Gastroesophageal sphincter (tissue), 4 donors: ENCODE results near the gene MAPKAPK3. TPM values are rescaled to one million over a fixed set of nuclear protein-coding genes. Genes with fewer than 3 reads are reported as not detected.

ENCODE experiments used
- ATAC-seq: fragments of 150-250 bp; one replicate; pipeline ENCODE4 v1.9.1; 2016; ENCODE audit warnings: mild to moderate bottlenecking, moderate library complexity
- H3K27ac ChIP-seq, 4 donors: fragments of 200-600 bp; sonication (generic) in 3 of 4; 1 replicate in 3 of 4; 2 replicates in 1 of 4; pipeline ENCODE4 v1.5.1; 2016 to 2019
- H3K27me3 ChIP-seq: fragments of 200-600 bp; sonication (generic); one replicate; pipeline ENCODE4 v1.5.1; 2019
- H3K36me3 ChIP-seq, 2 donors: fragments of 200-600 bp; sonication (generic); one replicate each; pipeline ENCODE4 v1.5.1; 2019; ENCODE audit warnings: control low read depth in 1 of 2
- H3K4me1 ChIP-seq, 3 donors: fragments of 200-600 bp; sonication (generic); 1 replicate in 2 of 3; 2 replicates in 1 of 3; pipeline ENCODE4 v1.5.1; 2016 to 2019; ENCODE audit warnings: control low read depth in 2 of 3
- H3K4me3 ChIP-seq, 2 donors: fragments of 200-600 bp; sonication (generic); one replicate each; pipeline ENCODE4 v1.5.1; 2019; ENCODE audit warnings: mild to moderate bottlenecking in 1 of 2, moderate library complexity in 1 of 2
- H3K9me3 ChIP-seq, 3 donors: fragments of 200-600 bp; sonication (generic); one replicate each; pipeline ENCODE4 v1.5.1; 2017 to 2019; ENCODE audit warnings: control low read depth in 2 of 3
- CTCF ChIP-seq, 4 experiments: fragments of 200-600 bp in 2 of 4; fragments of 450-650 bp in 2 of 4; sonication (generic) in 1 of 4; IDR thresholded peaks; one replicate each; pipeline ENCODE4 v1.5.1; 2017 to 2019; ENCODE audit warnings: antibody characterized with exemption in 4 of 4, mild to moderate bottlenecking in 2 of 4, moderate library complexity in 2 of 4
- EP300 ChIP-seq: sonication (generic); formaldehyde crosslinking; IDR thresholded peaks from one replicate; pipeline ENCODE4 v1.6.1; 2017; ENCODE audit warnings: antibody characterized with exemption, mild to moderate bottlenecking
- POLR2A ChIP-seq, 2 donors: fragments of 450-650 bp; IDR thresholded peaks; one replicate each; pipeline ENCODE4 v1.6.1; 2017; ENCODE audit warnings: antibody characterized with exemption in 2 of 2, mild to moderate bottlenecking in 2 of 2, moderate library complexity in 1 of 2
- POLR2AphosphoS5 ChIP-seq: sonication (generic); formaldehyde crosslinking; IDR thresholded peaks from one replicate; pipeline ENCODE4 v1.6.1; 2017; ENCODE audit warnings: antibody characterized with exemption
- WGBS, 2 donors: methylation state at CpG; one replicate each; pipeline ENCODE4 v1.1.5; 2018; ENCODE audit warnings: low coverage in 1 of 2; 5-methylcytosine and 5-hydroxymethylcytosine counted together
- total RNA-seq, 4 donors: library from RNA; depleted of rRNA; stranded (reverse); fragments of >200 nt; gene quantifications; one replicate each; pipeline ENCODE4 v1.1.0, GENCODE V29; 2016

MAPKAPK3 gene
- total RNA-seq, 4 donors from 2014 or later = 18.7 to 30.2 (median 22.4) TPM

- H3K27ac ChIP-seq = no peak overlapping the region
- H3K27me3 ChIP-seq = no peaks in the 10 kb centered on the region
- H3K36me3 ChIP-seq = peaks cover 0 to 3% of the 10 kb centered on the region in 2 donors
- ATAC-seq = no peak
- no peaks in the 10 kb centered on the region for H3K9me3 ChIP-seq
- WGBS, 2 donors = no CpG with 5 or more reads among the region's 6 CpGs
- H3K4me1 ChIP-seq = peaks cover 0 to 37% (median 0%) of the 10 kb centered on the region in 3 donors
- no peak for TF ChIP-seq POLR2A (IDR thresholded peaks at IDR 0.05)
- TF ChIP-seq EP300 = no peak
- no peak for TF ChIP-seq CTCF (IDR thresholded peaks at IDR 0.05)
- TF ChIP-seq POLR2AphosphoS5 = no peak
- H3K4me3 ChIP-seq = no peak overlapping the region
Measured at GRCh38 chr3:50630394-50630793, 13.4 kb downstream of the MAPKAPK3 start.

GRCh38 chr3:50630877-50631276 is 13.9 kb downstream of the MAPKAPK3 start:
- no peaks in the 10 kb centered on the region for H3K27me3 ChIP-seq
- H3K4me3 ChIP-seq = no peak overlapping the region
- no peaks in the 10 kb centered on the region for H3K9me3 ChIP-seq
- peaks cover 0 to 3% of the 10 kb centered on the region in 2 donors for H3K36me3 ChIP-seq
- peaks cover 0 to 32% (median 0%) of the 10 kb centered on the region in 3 donors for H3K4me1 ChIP-seq
- no peak for ATAC-seq
- H3K27ac ChIP-seq = no peak overlapping the region
- 75% methylated on average over 4 of the region's 7 CpGs; no CpG with 5 or more reads in 1 of the 2 donors for WGBS, 2 donors
- no peak for TF ChIP-seq POLR2AphosphoS5
- no peak for TF ChIP-seq EP300
- TF ChIP-seq POLR2A (IDR thresholded peaks at IDR 0.05) = no peak

- Histone ChIP-seq H3K27me3 (no peaks in the 10 kb centered on the region), H3K9me3 (no peaks in the 10 kb centered on the region), H3K4me1 (peaks cover 0 to 32% (median 0%) of the 10 kb centered on the region in 3 donors), H3K27ac (no peak overlapping the region), H3K4me3 (no peak overlapping the region), H3K36me3 (no peaks in the 10 kb centered on the region)
- ATAC-seq = no peak
- WGBS, 2 donors = 47% methylated on average over 3 of the region's 5 CpGs; no CpG with 5 or more reads in 1 of the 2 donors
- TF ChIP-seq POLR2A (IDR thresholded peaks at IDR 0.05) (no peak), EP300 (no peak), POLR2AphosphoS5 (no peak), CTCF (IDR thresholded peaks at IDR 0.05) (no peak)
Measured at GRCh38 chr3:50632450-50632849, 15.5 kb downstream of the MAPKAPK3 start.

GRCh38 chr3:50633230-50633790 is 16.4 kb downstream of the MAPKAPK3 start:
- H3K27me3 ChIP-seq = no peaks in the 10 kb centered on the region
- H3K36me3 ChIP-seq = no peaks in the 10 kb centered on the region
- TF ChIP-seq POLR2AphosphoS5 (no peak), POLR2A (IDR thresholded peaks at IDR 0.05) (no peak), EP300 (no peak), CTCF (IDR thresholded peaks at IDR 0.05) (no peak)
- H3K4me3 ChIP-seq = no peak overlapping the region
- H3K9me3 ChIP-seq = no peaks in the 10 kb centered on the region
- no peak for ATAC-seq
- H3K4me1 ChIP-seq = peaks cover 0 to 32% (median 0%) of the 10 kb centered on the region in 3 donors
- no peak overlapping the region for H3K27ac ChIP-seq
- WGBS, 2 donors = 94 to 100% methylated on average over 3 of the region's 5 CpGs

- TF ChIP-seq CTCF (IDR thresholded peaks at IDR 0.05) (no peak), POLR2A (IDR thresholded peaks at IDR 0.05) (no peak), POLR2AphosphoS5 (no peak), EP300 (no peak)
- Histone ChIP-seq H3K36me3 (peaks cover 0 to 3% of the 10 kb centered on the region in 2 donors), H3K9me3 (no peaks in the 10 kb centered on the region), H3K4me3 (no peak overlapping the region), H3K4me1 (peaks cover 0 to 29% (median 0%) of the 10 kb centered on the region in 3 donors), H3K27me3 (no peaks in the 10 kb centered on the region), H3K27ac (no peak overlapping the region)
- ATAC-seq = no peak
Measured at GRCh38 chr3:50635066-50635465, 18.1 kb downstream of the MAPKAPK3 start.
